Suppressor macrophage treated with lipopolysaccharide for 1 hour (primary cell): Measurements from ENCODE around the gene MEX3D.
"Not testable (repeated sequence)": the region's sequence is repeated elsewhere in the genome, so short reads cannot be mapped to it uniquely, and the experiment has no call there.

ENCODE experiments used
- DNase-seq, 3 donors: peaks; one replicate each; pipeline ENCODE4 v3.0.0-alpha.2; 2020 to 2022

Gene MEX3D

DNA sequence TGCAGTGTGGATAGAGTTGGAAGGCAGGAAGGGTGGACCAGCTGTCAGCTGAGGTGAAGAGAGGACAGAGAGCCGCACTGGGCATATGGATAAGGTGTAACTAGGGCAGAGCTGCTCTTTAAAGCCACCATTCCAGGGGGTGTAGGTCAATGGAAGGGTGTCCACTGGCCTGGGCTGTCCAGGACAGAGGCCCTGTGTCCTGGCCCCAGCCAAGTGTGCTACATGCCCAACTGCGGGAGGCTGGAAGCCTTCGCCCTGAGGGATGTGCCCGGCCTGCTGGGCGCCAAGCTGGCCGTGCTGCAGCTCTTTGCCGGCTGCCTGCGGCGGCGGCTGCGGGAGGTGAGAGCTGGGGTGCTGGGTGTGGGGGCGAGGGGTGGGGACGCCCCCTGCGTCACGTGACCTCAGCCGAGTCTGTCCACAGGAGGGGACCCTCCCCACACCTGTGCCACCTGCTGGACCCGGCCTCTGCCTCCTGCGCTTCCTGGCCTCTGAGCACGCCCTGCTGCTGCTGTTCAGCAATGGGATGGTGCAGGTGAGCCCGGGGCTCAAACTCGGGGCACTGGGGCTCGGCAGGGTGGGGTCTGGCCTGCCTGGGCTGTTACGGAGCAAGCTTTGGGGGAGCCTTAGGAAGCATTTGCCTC, 34.5 kb downstream of the MEX3D start:
- DNase-seq, result no peak

DNA sequence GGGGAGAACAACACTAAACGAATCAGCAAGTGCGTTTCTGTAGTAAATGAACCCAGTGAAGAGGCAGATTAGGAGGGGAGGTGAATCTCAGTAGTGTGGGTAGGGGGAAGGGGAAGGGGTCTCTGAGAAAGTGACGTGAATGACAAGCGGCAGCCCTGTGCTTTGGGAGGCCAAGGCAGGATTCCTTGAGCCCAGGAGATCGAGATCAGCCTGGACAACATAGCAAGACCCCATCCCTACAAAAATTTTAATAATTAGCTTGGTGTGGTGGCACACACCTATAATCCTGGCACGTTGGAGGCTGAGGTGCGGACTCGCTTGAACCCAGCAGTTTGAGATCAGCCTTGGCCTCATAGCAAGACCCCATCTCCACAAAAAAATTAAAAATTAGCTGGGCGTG, 36.1 kb downstream of the MEX3D start:
- no peak for DNase-seq

DNA sequence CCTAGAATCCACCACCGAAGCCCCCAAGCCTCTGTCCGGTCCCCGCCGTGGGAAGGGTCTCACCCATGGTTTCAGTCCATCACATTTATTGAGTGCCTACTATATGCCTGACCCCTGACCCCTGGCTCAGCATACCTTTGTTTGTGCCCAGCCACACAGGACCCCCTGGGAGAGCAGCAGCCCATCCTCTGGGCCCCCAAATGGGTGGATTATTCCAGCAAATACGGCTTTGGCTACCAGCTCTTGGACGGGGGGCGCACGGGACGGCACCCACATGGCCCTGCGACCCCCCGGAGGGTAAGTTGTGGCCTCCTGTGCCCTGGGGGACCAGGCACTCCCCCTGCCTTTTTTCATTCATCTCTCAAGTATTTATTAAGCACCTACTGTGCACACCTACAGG, 36.5 kb downstream of the MEX3D start:
- no peak for DNase-seq

DNA sequence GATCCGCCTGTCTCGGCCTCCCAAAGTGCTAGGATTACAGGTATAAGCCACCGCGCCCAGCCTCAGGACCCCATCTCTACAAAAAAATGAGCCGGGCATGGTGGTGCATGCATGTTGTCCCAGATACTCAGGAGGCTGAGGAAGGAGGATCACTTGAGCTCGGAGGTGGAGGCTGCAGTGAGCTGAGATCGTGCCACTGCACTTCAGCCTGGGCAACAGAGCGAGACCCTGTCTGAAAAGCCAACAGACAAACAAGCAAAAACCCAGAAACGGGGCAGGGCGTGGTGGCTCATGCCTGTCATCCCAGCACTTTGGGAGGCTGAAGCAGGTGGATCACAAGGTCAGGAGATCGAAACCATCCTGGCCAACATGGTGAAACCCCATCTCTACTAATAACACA, 37.3 kb downstream of the MEX3D start:
- DNase-seq, result not testable (repeated sequence)

DNA sequence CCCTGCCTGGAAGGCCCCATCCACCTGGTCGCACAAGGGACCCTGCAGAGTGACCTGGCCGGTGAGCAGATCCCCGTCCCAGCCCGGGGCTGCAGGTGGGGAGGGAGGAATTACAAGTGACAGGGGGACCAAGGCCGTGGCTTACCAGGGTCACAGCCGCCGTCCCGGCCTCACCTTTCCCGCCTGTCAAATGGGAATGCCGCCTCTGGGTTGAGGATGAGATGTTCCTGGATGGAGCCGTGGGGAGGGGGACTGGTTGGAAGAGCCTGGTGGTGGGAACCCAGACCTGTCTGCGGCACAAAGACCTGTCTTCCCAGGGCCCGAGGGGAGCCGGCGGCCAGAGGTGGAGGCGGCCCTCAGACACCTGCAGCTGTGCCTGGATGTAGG, 38.7 kb downstream of the MEX3D start:
- DNase-seq, result no peak

DNA sequence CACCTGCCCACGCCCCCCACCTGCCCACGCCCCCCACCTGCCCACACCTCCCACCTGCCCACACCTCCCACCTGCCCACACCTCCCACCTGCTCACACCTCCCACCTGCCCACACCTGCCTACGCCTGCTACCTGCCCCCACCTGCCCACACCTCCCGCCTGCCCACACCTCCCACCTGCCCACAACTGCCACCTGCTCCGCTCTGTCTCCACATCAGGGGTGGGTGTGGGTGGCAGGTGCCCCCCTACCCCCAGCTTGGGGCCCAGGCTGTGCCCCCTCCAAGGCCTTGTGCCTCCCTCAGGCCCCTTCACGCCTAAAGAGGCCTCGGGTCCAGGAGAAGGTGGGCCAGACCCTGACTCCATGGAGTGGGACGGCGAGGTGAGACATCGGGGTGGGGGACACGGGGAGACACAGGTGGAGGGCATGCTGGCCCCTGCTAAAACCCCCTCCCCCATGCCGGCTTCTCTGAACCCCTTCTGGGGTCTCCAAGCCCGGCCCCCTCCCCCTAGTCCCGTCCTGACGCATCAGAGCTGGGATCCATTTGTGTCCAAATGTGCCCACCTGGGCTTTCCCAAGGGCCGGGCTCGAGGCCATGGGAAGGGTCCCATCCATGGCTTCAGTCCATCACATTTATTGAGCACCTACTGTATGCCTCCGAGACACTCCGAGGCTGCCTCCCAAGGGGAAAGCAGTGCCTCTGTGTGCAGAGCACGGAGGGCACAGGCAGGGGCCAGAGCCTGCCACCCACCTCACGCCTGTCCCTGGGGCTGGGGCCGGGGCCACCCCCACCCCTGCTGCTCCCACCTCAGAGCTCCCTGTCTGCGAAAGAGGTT, 39.3 kb downstream of the MEX3D start:
- no peak for DNase-seq

DNA sequence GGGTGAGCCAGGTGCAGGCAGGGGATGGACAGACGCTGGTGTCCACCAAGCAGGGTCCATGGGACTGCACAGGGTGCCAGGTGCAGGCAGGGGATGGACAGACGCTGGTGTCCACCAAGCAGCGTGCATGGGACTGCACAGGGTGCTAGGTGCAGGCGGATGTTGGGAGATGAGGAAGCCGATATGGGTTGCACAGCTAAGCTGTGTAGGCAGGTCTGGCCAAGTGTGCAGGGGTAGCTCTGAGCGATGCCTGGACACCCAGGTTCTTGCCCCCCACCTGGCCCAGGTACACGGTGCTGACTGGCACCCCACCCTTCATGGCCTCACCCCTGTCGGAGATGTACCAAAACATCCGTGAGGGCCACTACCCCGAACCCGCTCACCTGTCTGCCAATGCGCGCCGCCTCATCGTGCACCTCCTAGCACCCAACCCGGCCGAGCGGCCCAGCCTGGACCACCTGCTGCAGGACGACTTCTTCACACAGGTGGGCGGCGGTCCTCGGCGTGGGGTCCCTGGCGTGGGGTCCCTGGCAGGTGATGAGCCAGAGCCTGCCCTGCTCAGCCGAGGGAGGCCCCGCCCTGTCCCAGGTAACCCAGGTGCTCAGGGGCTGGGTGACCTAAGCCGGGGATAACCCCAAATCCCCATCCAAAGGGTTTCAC, 40.3 kb downstream of the MEX3D start:
- no peak for DNase-seq

DNA sequence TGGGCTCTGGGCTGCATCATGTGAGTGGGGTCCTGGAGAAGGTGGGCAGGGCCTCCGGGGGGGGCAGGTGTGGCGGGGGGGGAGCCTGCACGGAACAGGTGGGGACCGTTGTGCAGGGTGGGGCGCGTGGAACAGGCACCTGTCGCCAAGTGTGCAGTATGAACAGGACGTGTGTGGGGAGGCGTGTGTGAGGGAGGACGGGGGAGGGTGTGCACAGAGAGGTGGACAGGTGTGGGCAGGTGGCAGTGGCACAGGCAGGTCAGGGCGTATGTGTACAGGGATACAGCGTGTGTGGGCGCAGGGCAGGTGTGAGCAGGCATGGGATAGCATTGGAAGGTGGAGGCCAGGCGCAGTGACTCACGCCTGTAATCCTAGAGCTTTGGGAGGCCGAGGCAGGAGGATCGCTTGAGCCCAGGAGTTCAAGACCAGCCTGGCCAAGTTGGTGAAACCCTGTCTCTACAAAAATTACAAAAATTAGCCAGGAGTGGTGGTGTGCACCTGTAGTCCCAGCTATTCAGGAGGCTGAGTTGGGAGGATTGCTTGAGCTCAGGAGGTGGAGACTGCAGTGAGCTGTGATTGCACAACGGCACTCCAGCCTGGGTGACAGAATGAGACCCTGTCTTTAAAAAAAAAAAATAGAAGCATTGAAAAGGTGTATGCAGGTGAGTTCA, 41.0 kb downstream of the MEX3D start:
- DNase-seq, result no peak

DNA sequence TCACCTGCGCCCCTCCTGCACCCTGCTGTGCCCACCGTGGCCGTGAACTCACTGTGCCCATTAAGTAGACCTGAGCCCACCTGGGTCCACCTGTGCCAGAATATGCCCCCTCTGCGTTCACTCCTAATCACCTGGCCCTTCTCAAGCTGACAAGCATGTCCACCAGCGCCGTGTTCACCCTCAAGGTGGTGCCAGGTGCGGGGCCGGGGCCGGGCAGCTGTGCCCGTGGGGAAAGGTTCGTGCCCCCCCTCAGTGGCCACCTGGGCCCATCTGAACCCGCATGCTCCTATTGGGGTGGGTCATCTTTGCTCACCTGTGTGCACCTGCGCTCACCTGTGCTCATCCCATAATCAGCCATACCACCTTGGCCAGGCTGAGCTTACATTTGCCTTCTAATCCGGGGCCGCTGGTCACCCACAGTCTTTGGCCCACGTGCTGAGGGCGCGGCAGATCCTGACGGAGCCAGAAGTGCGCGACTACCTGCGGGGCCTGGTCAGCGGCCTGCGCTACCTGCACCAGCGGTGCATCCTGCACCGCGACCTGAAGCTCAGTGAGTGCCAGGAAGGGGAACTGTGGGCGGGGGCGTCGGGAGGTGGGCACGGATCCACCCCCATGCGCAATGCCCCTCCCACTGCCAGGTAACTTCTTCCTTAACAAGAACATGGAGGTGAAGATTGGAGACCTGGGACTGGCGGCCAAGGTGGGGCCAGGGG, 41.9 kb downstream of the MEX3D start:
- no peak for DNase-seq

DNA sequence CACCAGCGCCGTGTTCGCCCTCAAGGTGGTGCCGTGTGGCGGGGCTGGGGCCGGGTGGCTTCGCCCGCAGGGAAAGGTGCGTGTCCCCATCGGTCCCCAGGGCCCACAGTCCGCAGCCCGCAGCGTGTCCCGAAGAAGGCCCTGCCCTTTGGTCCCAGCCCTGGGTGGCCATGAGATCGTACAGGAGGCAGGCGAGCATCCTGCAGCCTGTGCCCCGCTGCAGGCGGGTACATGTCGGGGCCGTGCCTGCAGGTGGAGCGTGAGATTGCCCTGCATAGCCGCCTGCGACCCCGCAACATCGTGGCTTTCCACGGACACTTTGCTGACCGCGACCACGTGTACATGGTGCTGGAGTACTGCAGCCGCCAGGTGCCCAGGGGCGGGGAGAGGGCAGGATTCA, 42.8 kb downstream of the MEX3D start:
- DNase-seq, result no peak

DNA sequence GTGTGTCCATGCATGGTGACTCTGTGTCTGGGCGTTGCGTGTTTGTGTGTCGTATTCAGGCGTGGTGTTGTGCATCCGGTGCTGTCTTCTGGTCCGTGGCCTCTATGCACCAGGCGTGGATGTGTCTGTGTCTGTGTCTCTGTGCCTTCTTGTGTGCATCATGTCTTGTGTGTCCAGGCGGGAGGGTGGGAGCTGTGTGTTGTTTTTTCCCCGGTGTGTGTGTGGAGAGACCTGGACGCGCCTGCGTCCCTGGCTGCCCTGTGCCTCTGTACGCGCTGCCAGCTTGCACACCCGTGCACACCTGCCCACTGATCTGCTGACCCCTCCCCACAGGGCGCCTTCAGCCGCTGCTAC, 43.2 kb downstream of the MEX3D start:
- DNase-seq, result no peak

DNA sequence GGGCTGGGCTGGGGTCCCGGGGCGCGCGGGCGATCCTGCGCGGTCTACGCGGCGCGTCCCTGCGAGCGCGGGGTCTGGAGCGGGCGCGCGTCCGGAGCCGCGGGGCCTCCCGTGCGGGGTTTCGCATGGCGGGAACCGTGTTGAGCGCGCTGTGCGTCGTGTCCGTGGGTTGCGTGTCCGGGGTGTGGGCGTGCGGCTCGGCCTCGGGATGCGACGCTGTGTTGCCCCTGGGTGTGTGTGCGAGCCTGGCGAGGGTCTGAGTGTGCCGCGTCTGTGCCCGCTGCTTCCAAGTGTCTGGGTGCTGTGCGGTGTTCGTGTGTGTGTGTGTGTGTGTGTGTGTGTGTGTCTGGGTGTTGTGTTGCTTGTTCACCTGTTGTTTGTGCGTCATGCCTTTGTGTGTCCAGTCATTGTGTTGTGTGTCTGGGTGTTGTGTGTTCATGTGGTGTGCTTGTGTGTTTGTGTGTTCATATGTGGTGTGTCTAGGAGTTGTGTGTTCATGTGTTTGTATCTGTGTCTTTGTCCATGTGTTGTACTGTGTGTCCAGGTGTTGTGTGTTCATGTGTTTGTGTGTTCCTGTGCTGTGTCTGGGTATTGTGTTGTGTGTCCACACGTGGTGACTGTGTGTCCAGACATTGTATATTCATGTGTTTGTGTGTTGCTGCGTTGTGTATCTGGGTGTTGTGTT, 43.7 kb downstream of the MEX3D start:
- no peak for DNase-seq

DNA sequence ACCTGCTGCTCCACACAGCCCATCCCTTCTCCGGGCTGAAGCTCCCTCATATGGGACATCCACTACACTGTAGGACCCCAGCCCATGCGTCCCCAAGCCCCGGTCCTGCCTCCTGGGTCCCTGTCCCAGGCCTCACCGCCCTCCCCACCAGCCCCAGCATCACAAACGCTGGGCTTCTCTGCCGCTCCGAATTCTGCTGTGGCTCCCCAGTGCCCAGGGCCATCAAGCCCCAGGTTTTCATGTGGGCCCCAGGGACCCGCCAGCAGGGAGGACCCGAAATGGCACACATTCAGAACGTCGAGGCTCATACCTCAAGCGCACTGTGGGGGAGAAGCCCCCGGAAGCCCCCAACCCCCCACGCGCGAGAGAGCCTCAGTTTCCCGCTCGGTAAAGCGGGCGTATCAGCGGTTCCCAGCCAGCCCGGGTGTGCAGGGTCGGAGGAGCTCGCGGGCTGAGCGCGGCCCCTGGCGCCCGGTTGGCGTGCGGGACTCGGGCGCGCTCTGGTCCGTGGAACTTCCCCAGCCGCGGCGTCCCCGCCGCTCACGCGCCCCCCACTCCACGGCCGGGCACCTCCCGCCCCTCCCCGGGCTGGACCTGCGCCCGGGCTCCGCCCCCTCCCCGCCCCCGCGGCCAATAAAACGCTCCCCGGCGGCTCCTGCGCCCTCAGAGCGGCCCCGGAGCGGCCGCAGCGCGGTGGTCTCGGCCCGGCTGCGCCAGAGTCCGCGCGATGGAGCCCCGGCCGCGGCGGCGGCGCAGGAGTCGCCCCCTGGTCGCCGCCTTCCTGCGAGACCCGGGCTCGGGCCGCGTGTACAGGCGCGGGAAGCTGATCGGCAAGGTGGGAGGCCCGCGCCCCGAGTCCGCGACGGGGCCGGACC, 44.5 kb downstream of the MEX3D start, which contains the start of gene PLK5:
Gene PLK5, plus strand, starts transcription at position 666 of the 875 bp plus-strand sequence. CDS start 2,920 bp downstream, outside the sequence.
- DNase-seq, result peak in 1 of 3 donors; percentile 23

DNA sequence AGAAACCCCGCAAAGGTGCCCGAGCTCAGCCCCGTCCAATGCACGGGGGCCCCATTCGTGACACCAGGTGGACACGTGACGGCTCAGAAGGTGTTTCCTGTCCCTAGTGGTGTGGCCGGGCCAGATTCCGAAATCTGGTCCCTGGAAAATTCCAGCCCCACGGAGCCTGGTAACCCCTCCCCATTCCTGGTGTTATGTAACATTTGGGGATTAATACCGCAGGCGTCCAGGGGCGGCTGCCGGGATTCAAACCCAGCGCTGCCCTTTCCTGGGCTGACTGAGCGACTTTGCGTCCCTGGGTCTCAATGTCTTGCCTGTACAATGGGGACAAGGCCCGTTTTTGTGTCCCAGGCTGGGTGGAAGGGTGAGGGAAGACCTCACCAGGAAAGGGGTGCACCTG, 45.3 kb downstream of the MEX3D start:
- DNase-seq, result no peak

DNA sequence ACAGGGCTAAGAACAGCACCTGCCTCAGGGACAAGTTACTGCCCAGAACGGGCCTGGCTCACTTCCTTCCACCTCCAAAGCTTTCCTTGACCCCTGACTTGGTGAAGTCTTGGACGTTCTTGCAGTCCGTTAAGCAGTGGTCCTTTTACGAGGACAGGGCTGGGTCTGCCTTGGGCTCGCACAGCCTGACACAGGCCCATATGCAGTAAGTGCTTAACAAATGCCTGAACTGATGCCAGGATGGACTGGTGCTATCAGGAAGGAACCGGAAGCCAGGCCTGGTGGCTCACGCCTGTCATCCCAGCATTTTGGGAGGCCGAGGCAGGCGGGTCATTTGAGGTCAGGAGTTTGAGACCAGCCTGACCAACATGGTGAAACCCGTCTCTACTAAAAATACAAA, 46.1 kb downstream of the MEX3D start:
- no peak for DNase-seq

DNA sequence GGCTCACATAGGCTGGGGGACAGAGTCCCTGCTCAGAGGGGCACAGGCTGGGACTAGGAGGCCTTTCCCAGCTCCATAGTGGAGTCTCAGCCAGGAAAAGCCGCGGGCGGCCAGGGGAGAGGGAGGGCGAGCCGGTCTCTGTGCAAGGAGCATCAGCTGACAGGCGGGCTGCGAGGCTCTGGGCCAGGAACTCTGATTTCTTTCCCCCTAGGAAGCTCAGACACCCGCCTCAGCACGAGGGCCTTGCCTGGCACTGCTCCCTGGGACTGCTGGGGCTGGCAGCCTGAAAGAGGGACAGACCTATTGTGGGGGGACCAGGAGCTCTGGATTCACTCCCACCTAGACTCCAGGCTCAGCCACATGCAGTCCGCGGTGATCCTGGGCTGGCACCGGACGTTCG, 46.5 kb downstream of the MEX3D start:
- DNase-seq, result no peak

DNA sequence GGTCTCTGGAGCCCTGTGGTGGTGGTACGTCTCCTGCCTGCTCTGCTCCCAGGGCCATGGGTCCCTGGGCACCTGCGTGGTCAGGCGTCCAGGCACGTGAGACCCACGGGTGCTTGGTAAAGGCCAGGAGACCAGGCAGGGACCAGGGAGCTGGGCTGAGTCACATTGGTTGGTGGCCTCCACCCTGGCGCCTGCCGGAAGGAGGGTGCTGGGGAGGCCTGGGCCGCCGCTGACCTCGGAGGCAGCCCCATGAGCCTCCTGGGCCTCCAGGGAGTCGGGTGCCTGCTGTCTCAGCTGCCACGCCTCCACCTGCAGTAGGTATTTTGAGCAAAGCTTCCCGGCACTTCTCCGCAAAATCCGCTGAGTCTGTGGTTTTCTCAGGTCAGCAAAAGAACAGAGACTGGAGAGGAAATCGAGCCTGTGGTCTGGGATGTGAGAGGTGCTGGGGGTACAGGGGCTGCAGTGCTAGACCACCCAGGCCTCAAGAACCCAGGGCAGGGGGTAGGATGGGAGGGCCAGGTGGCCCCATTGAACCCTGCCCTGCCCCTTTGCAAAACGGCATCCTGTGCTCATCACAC, 47.8 kb downstream of the MEX3D start:
- DNase-seq, result no peak

DNA sequence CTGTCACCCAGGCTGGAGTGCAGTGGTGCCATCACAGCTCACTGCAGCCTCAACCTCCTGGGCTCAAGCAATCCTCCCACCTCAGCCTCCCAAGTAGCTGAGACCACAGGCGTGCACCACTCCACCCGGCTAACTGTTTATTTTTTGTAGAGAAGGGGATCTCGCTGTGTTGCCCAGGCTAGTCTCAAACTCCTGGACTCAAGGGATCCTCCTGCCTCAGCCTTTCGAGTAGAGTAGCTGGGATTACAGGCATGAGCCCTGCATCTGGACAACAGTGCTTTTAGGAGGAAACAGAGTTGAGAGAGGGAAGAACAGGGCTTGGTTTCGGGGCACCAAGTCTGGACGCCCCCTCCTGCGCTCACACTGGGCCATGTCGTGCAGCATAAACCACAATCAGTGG, 48.3 kb downstream of the MEX3D start:
- DNase-seq, result not testable (repeated sequence)

DNA sequence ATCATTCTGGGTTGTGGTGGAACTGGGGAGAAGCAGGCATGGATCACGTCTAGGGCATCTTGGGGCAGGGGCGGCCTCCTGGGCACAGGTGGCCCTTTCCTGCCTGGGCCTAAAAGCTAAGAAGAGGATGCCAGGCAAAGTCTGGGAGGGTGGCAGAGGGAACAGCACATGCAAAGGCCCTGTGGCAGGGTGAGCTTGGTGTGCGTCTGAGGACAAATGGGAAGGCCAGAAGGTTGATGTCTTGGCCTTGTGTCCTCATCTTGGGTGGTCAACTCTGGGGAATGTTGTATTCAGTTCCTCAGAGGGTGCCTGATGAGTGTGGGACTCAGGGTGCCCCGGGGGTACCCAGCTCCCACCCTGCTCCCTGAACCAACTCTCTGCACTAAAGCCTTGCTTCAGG, 49.7 kb downstream of the MEX3D start:
- no peak for DNase-seq

DNA sequence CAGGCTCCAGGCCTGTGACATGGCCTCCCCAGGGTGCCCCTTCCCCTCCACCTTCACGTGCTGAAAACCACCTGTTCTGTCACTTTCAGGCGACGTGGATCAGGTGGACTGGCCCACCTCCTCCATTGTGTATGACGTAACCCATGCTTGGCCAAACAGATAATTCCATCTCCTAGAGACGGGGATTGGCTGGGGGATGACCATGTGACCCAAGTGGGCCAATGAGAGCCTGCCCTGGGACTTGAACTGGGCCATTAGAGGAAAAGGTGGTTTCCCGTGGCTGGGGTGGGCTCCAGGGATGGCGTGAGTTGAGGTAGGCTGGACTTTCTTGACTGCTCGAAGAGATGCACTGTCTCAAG, 51.8 kb downstream of the MEX3D start:
- DNase-seq, result no peak
